Activated CD8-positive, alpha-beta memory T cell treated with anti-CD3 and anti-CD28 coated beads, Interleukin-2, amount 50 U/mL, for 48 hours (primary cell): Measurements from ENCODE around the gene INAFM1.

Experiments
- DNase-seq: peaks from one replicate; pipeline ENCODE4 v3.0.0-alpha.2; 2020

The INAFM1 gene

GRCh38 chr19:47274071-47274890, at the start of gene INAFM1:
Gene INAFM1, plus strand, starts transcription at chr19:47274885. Its CDS starts 35 bp downstream, at chr19:47274920.
- peak; percentile 100 for DNase-seq

- DNase-seq: peak; percentile 94
Observed at GRCh38 chr19:47225746-47226425, 48.8 kb upstream of the INAFM1 start.

DNA sequence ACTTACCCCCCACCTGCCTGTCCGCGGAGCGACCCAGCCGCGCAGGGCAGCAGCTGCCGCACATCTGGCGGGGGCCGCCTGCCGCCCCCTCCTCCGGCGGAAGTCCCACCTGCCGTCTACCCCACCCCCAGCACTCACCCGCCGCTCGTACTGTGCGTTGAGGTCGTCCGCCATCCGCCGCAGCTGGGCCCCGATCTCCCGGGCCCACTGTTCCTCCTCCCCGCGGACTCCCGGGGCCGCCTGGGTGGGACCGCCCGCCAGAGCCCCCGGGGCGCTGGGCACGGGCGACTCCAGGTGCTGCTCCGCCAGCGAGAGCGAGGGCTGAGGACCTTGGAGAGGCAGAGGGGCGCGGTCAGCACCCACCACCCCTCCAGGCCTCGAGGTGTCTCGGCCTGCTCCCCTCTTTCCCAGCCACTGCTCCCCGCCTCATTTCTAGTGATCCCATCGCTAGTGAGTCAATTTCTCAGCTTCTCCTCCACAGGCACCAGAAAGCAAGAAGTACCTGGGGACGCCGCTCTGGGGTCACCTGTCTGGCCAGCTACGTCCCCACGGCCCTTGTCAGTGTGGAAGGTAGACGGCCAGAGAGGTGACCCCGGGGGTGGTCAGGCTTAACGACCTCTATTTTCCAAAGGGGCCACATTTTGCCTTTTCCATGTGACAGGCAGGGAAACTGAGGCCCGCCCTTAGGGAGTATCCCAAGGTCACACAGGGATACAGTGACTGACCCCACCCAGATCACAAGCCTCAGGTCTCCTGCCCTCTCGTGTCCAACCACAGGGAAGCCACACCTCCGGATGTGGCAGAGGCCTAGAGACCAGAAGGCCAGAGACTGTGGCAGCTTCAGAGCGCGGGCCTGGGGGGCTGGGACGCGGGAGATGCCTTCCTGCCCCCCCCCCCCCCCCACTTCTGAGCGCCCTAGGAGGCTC, 48.0 kb upstream of the INAFM1 start:
- peak; percentile 80 for DNase-seq

DNA sequence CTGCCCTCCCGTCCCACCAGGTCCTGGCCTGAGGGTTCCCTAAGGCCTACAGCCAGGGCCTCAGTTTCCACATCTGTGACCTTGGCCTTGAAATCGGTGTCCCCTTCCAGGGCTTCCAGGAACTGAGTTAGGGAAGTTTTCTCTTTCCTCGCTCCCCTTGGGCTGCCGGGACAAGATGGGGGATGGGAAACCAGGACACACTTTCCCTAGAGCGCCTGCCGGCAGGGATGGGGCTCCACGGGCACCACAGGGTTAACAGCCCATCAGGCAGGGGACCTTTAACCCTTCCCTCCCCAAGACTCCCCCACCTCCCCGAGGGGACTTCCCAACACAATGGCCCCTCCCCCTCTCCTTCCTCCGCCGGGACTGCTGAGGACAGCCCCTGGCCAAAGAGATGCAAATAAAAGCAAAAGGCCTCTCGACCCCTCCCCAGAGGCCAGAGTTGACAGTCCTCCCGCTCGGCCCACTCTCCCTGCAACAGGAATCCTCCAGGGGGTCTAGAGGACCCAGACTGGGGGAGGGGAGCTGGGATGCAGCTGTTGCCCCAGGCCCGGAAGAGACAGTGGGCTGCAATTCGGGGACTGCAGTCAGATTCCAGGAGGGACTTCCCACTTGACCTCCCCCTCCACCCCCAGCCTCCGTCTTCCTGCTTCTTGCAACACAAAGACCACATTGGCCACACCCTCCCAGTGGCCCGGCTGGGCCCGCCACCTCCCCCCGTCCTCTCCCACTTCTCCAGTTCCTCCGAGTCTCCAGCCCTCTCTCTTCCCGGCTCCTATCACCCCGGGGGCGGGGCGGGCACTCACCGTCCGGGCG, 47.1 kb upstream of the INAFM1 start:
- DNase-seq: peak; percentile 76

GRCh38 chr19:47228168-47228936, 46.3 kb upstream of the INAFM1 start:
- peak; percentile 75 for DNase-seq

GRCh38 chr19:47228937-47229675, 45.6 kb upstream of the INAFM1 start:
- DNase-seq: no peak

- DNase-seq: no peak
Observed at GRCh38 chr19:47229676-47230053, 45.0 kb upstream of the INAFM1 start.

- DNase-seq: peak; percentile 96
Observed at GRCh38 chr19:47230054-47230920, 44.4 kb upstream of the INAFM1 start.

GRCh38 chr19:47230921-47231214, 43.8 kb upstream of the INAFM1 start, which contains the start of gene BBC3:
Gene BBC3, minus strand, starts transcription at chr19:47231199. Its CDS starts 2,768 bp downstream, at chr19:47228431.
- no peak for DNase-seq

DNA sequence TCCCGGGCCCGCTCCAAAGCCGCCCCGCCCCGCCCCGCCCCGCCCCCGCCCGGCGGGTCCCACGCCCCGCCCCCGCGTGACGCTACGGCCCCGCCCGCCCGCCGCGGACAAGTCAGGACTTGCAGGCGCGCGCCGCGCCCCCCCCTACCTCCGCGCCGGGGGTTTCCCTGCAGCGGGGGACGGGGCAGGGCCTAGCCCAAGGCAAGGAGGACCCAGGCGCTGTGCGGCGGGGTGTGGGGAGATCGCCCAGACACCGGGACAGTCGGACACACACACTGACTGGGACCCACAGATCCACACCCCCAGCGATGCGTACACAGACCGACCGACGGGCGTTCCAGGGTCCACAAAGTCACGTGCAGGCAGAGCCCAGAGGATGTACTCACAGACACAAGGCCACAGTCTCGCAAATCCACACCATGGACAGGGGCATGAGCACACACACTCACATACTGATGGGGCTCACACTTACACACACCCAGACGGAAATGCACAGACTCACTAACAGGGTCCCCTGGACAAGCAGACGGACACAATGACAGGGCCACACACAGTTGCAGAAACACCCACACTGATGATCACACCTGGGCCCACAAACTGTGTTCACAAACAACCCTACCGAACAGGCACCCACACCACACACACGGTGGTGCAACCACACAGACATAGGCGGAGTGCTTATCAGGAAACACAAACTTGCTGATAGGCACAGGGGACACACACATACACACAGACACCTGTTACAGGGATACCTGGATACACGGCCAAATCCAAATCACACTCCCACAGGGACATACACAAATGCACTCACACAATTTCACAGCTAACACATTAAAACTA, 43.2 kb upstream of the INAFM1 start:
- peak; percentile 95 for DNase-seq

DNA sequence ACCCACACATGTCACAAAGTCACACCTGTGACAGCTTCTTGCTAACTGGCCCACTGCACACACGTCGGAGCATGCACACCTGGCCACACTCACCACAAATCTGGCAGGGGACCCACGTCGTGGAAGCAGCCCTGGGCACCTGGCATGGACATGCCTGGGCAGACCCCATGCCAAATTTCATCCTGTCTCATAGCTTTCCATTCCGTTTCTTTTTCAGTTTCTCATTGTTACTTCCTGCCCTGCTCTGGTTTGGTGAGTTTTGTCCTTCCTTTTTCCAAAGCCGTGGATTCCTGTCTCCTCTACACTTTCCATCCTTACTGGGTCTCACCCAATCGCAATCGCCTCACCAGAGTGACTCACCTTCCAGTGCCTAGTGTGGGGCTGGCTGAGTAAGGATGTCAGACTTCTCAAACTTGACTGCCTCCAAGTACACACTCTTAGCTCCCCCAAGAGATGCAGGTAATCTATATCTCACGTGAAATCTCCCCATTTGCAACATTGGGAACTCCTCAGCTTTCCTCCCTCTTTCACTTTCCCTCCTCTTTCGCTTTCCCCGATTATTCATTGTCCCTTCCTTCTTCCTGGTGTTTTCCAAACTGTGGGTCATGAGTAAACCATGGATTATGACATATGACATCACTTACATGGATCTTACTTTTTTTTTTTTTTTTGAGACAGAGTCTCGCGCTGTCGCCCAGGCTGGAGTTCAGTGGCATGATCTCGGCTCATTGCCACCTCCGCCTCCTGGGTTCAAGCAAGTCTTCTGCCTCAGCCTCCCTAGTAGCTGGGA, 42.1 kb upstream of the INAFM1 start:
- no peak for DNase-seq

GRCh38 chr19:47236072-47236675, 38.5 kb upstream of the INAFM1 start:
- DNase-seq: no peak

- DNase-seq: no peak
Observed at GRCh38 chr19:47239152-47239551, 35.5 kb upstream of the INAFM1 start.

DNA sequence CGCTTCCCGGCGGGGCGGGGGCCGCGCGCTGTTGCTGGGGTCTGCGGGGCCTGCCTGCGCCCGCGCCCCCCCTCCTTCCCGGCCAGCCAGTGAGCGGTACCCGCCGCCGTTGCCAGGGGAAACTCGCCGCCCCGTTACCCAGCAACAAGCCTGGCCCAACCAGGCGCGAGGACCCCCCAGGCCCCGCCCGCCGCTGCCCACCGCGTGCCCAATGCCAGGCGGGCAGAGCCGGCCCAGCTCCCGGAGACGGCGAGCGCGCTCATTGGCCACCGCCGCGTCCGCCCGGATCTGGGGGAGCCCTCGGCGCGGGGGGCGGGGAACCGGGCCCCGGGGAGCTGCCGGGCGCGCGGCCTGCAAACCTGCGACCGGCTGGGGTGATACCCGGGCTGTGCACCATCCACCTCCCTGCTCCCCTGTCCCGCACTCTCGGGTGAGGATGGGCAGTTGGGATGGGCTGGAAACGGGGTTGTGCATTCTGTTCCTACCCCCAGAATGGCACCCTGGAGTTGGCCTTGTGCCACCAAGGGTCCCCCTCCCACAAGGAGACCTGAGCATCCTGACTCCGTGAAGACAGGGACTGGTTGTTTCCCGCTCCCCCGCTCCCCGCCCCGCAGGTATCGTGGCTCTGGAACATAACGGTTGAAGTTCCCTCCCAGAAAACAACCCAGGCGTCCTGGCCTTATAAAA, 34.9 kb upstream of the INAFM1 start:
- peak; percentile 75 for DNase-seq

DNA sequence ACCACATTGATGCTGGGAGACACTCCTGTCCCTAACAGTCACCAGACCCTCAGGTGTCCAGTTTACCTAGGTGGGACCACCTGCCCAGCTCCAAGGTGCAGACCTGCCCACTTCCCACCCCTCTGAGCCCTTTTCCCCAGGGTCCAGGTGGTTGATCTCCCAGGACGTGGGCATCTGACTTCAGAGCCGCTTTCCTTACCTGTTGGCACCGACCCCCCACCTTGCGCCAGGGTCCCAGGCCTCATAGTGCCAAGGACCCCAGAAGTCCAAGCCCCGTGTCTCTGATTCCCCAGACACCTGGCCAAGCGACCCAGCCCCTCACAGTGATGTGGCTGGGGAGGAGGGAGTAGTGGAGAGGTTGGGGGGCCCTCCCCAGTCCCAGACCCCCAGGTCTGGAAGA, 34.1 kb upstream of the INAFM1 start:
- no peak for DNase-seq

DNA sequence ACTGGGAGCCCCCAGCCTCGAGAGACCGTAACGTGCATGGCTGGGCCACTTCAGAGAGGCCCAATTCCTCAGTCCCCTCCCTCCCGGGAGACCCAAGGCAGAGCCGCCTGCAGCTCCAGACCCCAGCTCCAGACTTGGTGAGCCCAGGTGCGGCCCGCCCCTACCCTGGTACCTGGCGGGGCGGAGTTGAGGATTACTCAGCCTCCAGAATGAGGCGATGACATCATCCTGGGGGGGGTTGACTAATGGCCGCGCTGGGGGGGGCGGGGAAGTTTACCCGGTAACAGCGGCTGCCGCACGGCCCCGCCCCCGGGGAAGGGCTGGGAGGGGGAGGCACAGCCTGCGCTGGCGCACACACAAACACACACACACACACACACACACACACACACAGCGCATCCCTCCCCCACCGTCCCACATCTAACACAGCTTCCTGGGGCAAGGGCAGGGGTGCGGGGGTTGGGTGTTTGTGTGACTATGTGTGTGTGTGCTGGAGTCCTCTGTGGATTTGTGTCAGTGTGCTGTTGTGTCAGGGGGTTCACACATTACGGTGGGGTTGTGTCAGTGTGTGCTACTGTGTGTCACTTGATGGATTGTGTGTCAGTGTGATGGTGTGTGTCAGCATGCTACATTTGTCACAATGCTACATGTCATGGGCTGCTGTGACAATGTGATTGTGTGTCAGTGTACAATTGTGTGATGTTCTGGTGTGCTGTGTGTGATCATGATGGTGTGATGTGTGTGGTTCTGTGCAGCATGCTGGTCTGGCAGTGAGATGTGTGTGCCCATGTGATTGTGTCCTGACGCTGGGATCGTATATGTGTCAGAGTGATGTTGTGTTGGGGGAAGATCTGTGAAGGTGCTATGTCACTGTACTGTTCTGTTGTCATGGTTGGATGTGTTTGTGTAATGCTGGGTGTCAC, 33.4 kb upstream of the INAFM1 start:
- DNase-seq: peak; percentile 86
